ENCODE measurements around the gene CHD6.

CHD6 gene

GRCh38 chr20:41361757-41362747 lies 256.1 kb downstream of the CHD6 start:
- no peak for DNase-seq (ENCODE audit: low read depth, low spot score)
- Histone ChIP-seq H3K27me3 (ENCODE audit: insufficient read depth, insufficient read length) (peaks cover 26% of the 10 kb centered on the region), H3K36me3 (ENCODE audit: insufficient read depth, insufficient read length, low read length) (peaks cover 55% of the 10 kb centered on the region), H3K4me1 (ENCODE audit: insufficient read depth, insufficient read length) (peaks cover 15% of the 10 kb centered on the region), H3K4me3 (ENCODE audit: insufficient read length, low read depth) (no peak overlapping the region), H3K9ac (ENCODE audit: insufficient read length, low read depth) (no peak overlapping the region), H3K9me3 (ENCODE audit: insufficient read depth, low read length) (no peaks in the 10 kb centered on the region)
- TF ChIP-seq YY1 (IDR thresholded peaks at IDR 0.05; ENCODE audit: insufficient read depth, insufficient read length) (no peak), ZNF274 (IDR thresholded peaks at IDR 0.05; ENCODE audit: low read depth, low read length) (no peak), SUZ12 (IDR thresholded peaks at IDR 0.05; ENCODE audit: extremely low read depth, insufficient read depth, insufficient read length) (no peak)

- Histone ChIP-seq H3K4me3 (ENCODE audit: insufficient read length, low read depth) (no peak overlapping the region), H3K4me1 (ENCODE audit: insufficient read depth, insufficient read length) (peaks cover 15% of the 10 kb centered on the region), H3K9ac (ENCODE audit: insufficient read length, low read depth) (no peak overlapping the region), H3K36me3 (ENCODE audit: insufficient read depth, insufficient read length, low read length) (peaks cover 65% of the 10 kb centered on the region), H3K27me3 (ENCODE audit: insufficient read depth, insufficient read length) (peaks cover 22% of the 10 kb centered on the region), H3K9me3 (ENCODE audit: insufficient read depth, low read length) (no peaks in the 10 kb centered on the region)
- no peak for TF ChIP-seq SUZ12 (IDR thresholded peaks at IDR 0.05; ENCODE audit: extremely low read depth, insufficient read depth, insufficient read length)
- TF ChIP-seq YY1 (IDR thresholded peaks at IDR 0.05; ENCODE audit: insufficient read depth, insufficient read length): no peak
- no peak for DNase-seq (ENCODE audit: low read depth, low spot score)
These were observed 257.1 kb downstream of the CHD6 start for GRCh38 chr20:41360831-41361756.

- no peak overlapping the region for H3K9ac ChIP-seq (ENCODE audit: insufficient read length, low read depth)
- DNase-seq (ENCODE audit: low read depth, low spot score): no peak
These were observed 258.6 kb downstream of the CHD6 start for GRCh38 chr20:41359541-41360011.

GRCh38 chr20:41358717-41359116 lies 259.5 kb downstream of the CHD6 start:
- DNase-seq (ENCODE audit: low read depth, low spot score): no peak
- Histone ChIP-seq H3K9ac (ENCODE audit: insufficient read length, low read depth) (no peak overlapping the region), H3K4me1 (ENCODE audit: insufficient read depth, insufficient read length) (peaks cover under 1% of the 10 kb centered on the region), H3K4me3 (ENCODE audit: insufficient read length, low read depth) (no peak overlapping the region), H3K9me3 (ENCODE audit: insufficient read depth, low read length) (no peaks in the 10 kb centered on the region), H3K27me3 (ENCODE audit: insufficient read depth, insufficient read length) (no peaks in the 10 kb centered on the region), H3K36me3 (ENCODE audit: insufficient read depth, insufficient read length, low read length) (peaks cover 69% of the 10 kb centered on the region)
- TF ChIP-seq YY1 (IDR thresholded peaks at IDR 0.05; ENCODE audit: insufficient read depth, insufficient read length): no peak

More at GRCh38 chr20:41359541-41360011, 258.6 kb downstream of the CHD6 start:
- Histone ChIP-seq H3K4me1 (ENCODE audit: insufficient read depth, insufficient read length) (peaks cover 9% of the 10 kb centered on the region), H3K36me3 (ENCODE audit: insufficient read depth, insufficient read length, low read length) (peaks cover 74% of the 10 kb centered on the region), H3K27me3 (ENCODE audit: insufficient read depth, insufficient read length) (peaks cover 6% of the 10 kb centered on the region), H3K4me3 (ENCODE audit: insufficient read length, low read depth) (no peak overlapping the region), H3K9me3 (ENCODE audit: insufficient read depth, low read length) (no peaks in the 10 kb centered on the region)
- TF ChIP-seq ZNF274 (IDR thresholded peaks at IDR 0.05; ENCODE audit: low read depth, low read length) (no peak), YY1 (IDR thresholded peaks at IDR 0.05; ENCODE audit: insufficient read depth, insufficient read length) (no peak), SUZ12 (IDR thresholded peaks at IDR 0.05; ENCODE audit: extremely low read depth, insufficient read depth, insufficient read length) (no peak)

GRCh38 chr20:41358230-41358629 lies 259.9 kb downstream of the CHD6 start:
- no peak overlapping the region for H3K4me3 ChIP-seq (ENCODE audit: insufficient read length, low read depth)
- TF ChIP-seq YY1 (IDR thresholded peaks at IDR 0.05; ENCODE audit: insufficient read depth, insufficient read length) (no peak), ZNF274 (IDR thresholded peaks at IDR 0.05; ENCODE audit: low read depth, low read length) (no peak), SUZ12 (IDR thresholded peaks at IDR 0.05; ENCODE audit: extremely low read depth, insufficient read depth, insufficient read length) (no peak)
- H3K9me3 ChIP-seq (ENCODE audit: insufficient read depth, low read length): no peaks in the 10 kb centered on the region
- DNase-seq (ENCODE audit: low read depth, low spot score): no peak
- no peak overlapping the region for H3K9ac ChIP-seq (ENCODE audit: insufficient read length, low read depth)
- peaks cover 64% of the 10 kb centered on the region for H3K36me3 ChIP-seq (ENCODE audit: insufficient read depth, insufficient read length, low read length)
- H3K27me3 ChIP-seq (ENCODE audit: insufficient read depth, insufficient read length): no peaks in the 10 kb centered on the region
- H3K4me1 ChIP-seq (ENCODE audit: insufficient read depth, insufficient read length): no peaks in the 10 kb centered on the region

GRCh38 chr20:41357424-41358163 lies 260.6 kb downstream of the CHD6 start:
- peaks cover 70% of the 10 kb centered on the region for H3K36me3 ChIP-seq (ENCODE audit: insufficient read depth, insufficient read length, low read length)
- no peaks in the 10 kb centered on the region for H3K27me3 ChIP-seq (ENCODE audit: insufficient read depth, insufficient read length)
- H3K9ac ChIP-seq (ENCODE audit: insufficient read length, low read depth): no peak overlapping the region
- TF ChIP-seq ZNF274 (IDR thresholded peaks at IDR 0.05; ENCODE audit: low read depth, low read length) (no peak), YY1 (IDR thresholded peaks at IDR 0.05; ENCODE audit: insufficient read depth, insufficient read length) (no peak), SUZ12 (IDR thresholded peaks at IDR 0.05; ENCODE audit: extremely low read depth, insufficient read depth, insufficient read length) (no peak)
- no peaks in the 10 kb centered on the region for H3K9me3 ChIP-seq (ENCODE audit: insufficient read depth, low read length)
- no peak overlapping the region for H3K4me3 ChIP-seq (ENCODE audit: insufficient read length, low read depth)
- DNase-seq (ENCODE audit: low read depth, low spot score): no peak
- H3K4me1 ChIP-seq (ENCODE audit: insufficient read depth, insufficient read length): no peaks in the 10 kb centered on the region

Data from NT2/D1 (cell line).